Renal cortex interstitium (tissue), 11 donors: ENCODE measurements around the gene SELE. TPM values are rescaled to one million over a fixed set of nuclear protein-coding genes. Genes with fewer than 3 reads are reported as not detected.
"Not testable (repeated sequence)": the region's sequence is repeated elsewhere in the genome, so short reads cannot be mapped to it uniquely, and the experiment has no call there.

Experiments
- DNase-seq, 11 donors: peaks; one replicate each; pipeline ENCODE4 v3.0.0-alpha.2; 2013; ENCODE audit warnings: low read depth in 9 of 11, low spot score in 4 of 11; ENCODE audit errors: extremely low read depth in 1 of 11
- polyA plus RNA-seq, 3 donors: library from polyadenylated mRNA; unstranded; fragments of 120-200 nt; gene quantifications; one replicate each; pipeline ENCODE4 v1.2.1, GENCODE V29; 2013; ENCODE audit not compliant: insufficient read length in 3 of 3

SELE gene
- polyA plus RNA-seq, 3 donors: 0.36 to 0.59 (median 0.48) TPM

GRCh38 chr1:169692756-169693460, 41.0 kb downstream of the SELE start:
- no peak for DNase-seq

GRCh38 chr1:169690489-169690888, 43.4 kb downstream of the SELE start:
- no peak for DNase-seq

GRCh38 chr1:169689395-169689794, 44.5 kb downstream of the SELE start:
- no peak for DNase-seq

GRCh38 chr1:169688377-169688776, 45.5 kb downstream of the SELE start:
- DNase-seq: not testable (repeated sequence)

GRCh38 chr1:169683661-169684060, 50.2 kb downstream of the SELE start:
- DNase-seq: no peak

GRCh38 chr1:169683168-169683567, 50.7 kb downstream of the SELE start:
- not testable (repeated sequence) for DNase-seq

- DNase-seq: no peak
These were observed 51.8 kb downstream of the SELE start for GRCh38 chr1:169682071-169682470.

GRCh38 chr1:169681140-169681539, 52.7 kb downstream of the SELE start:
- no peak for DNase-seq

GRCh38 chr1:169680377-169681019, 53.4 kb downstream of the SELE start:
- no peak for DNase-seq

- no peak for DNase-seq
These were observed 54.2 kb downstream of the SELE start for GRCh38 chr1:169679692-169680091.

- DNase-seq: no peak
These were observed 57.9 kb downstream of the SELE start for GRCh38 chr1:169676001-169676400.

Other genes starting within 250 kb of the SELE start
- 10 to 100 TPM; 14.5 to 23.2 (median 19.5) TPM for gene SLC19A2, start 248.1 kb downstream of the SELE start, polyA plus RNA-seq
- gene F5, start 147.6 kb downstream of the SELE start, polyA plus RNA-seq: 1 to 10 TPM; 4.2 to 5.6 (median 5.2) TPM
- gene SELP, start 104.0 kb downstream of the SELE start, polyA plus RNA-seq: 1 to 10 TPM; 2.8 to 7.1 (median 4.1) TPM
- gene SELL, start 22.5 kb downstream of the SELE start, polyA plus RNA-seq: 1 to 10 TPM; 2.0 to 5.5 (median 3.5) TPM
- 10 to 100 TPM; 10.8 to 19.6 (median 14.5) TPM for gene METTL18, start 60.8 kb upstream of the SELE start, polyA plus RNA-seq
- gene SCYL3, start 159.8 kb upstream of the SELE start, polyA plus RNA-seq: 10 to 100 TPM; 16.6 to 18.9 (median 18.5) TPM